H1 (cell line): ENCODE measurements around the gene HES1. TPM values are rescaled to one million over a fixed set of nuclear protein-coding genes. Genes with fewer than 3 reads are reported as not detected.

Experiments used
- CTCF ChIA-PET: fragments of 300-600 bp; sonication (Branson Sonifier 250); formaldehyde crosslinking; loops from one replicate; lab custom pipeline; 2021; ENCODE audit not compliant: partially characterized antibody; lab: Charles Lee
- POLR2A ChIA-PET: fragments of 300-600 bp; sonication (Branson Sonifier 250); formaldehyde crosslinking; loops from one replicate; lab custom pipeline; 2021; ENCODE audit warnings: inconsistent platforms; ENCODE audit not compliant: partially characterized antibody; lab: Charles Lee
- DNase-seq, 2 experiments: peaks; one replicate each; pipeline versions ENCODE4 v3.0.0 to v3.0.0-alpha.2; 2010 to 2022; ENCODE audit warnings: low spot score in 2 of 2, low read depth in 1 of 2, mixed read lengths in 1 of 2
- FAIRE-seq: peaks from 2 replicates; lab custom pipeline; 2011; peaks lifted over from hg19 to GRCh38; lab: Jason Lieb, UNC
- H2AFZ ChIP-seq: 2 replicates; pipeline ENCODE4 v1.8.1; 2012; ENCODE audit warnings: low read length, inconsistent platforms
- H2AK5ac ChIP-seq: 2 replicates; pipeline ENCODE4 v1.6.1; 2013; ENCODE audit warnings: low read depth, low read length
- H2BK120ac ChIP-seq: replicated peaks from 2 replicates; pipeline ENCODE3; 2013; ENCODE audit warnings: low read depth, low read length, inconsistent platforms
- H2BK12ac ChIP-seq: 2 replicates; pipeline ENCODE4 v1.6.1; 2013; ENCODE audit warnings: low read depth, low read length
- H2BK15ac ChIP-seq: 2 replicates; pipeline ENCODE4 v1.6.1; 2013; ENCODE audit warnings: low read length
- H2BK20ac ChIP-seq: 2 replicates; pipeline ENCODE4 v1.6.1; 2013; ENCODE audit warnings: low read length
- H2BK5ac ChIP-seq: 2 replicates; pipeline ENCODE4 v1.6.1; 2013; ENCODE audit warnings: low read depth, low read length
- H3K14ac ChIP-seq: 2 replicates; pipeline ENCODE4 v1.6.1; 2013; ENCODE audit warnings: inconsistent platforms; ENCODE audit not compliant: insufficient read length
- H3K18ac ChIP-seq: 2 replicates; pipeline ENCODE4 v1.6.1; 2013; ENCODE audit warnings: low read length; ENCODE audit errors: extremely low read depth
- H3K23ac ChIP-seq: 2 replicates; pipeline ENCODE4 v1.6.1; 2013; ENCODE audit warnings: inconsistent platforms; ENCODE audit not compliant: insufficient read length
- H3K23me2 ChIP-seq: 2 replicates; pipeline ENCODE4 v1.6.1; 2013; ENCODE audit warnings: low read depth, low read length
- H3K27ac ChIP-seq: 2 replicates; pipeline ENCODE4 v1.6.1; 2011; ENCODE audit warnings: low read depth, low read length, inconsistent platforms
- H3K27me3 ChIP-seq, 4 experiments: replicated peaks in 1 of 4; 1 replicate in 1 of 4; 2 replicates in 3 of 4; pipeline versions ENCODE4 v1.6.1 to v1.8.1; 2011 to 2013; ENCODE audit warnings: low read length in 3 of 4, mild to moderate bottlenecking in 3 of 4, inconsistent platforms in 2 of 4, mixed read lengths in 2 of 4, moderate library complexity in 1 of 4; ENCODE audit not compliant: control insufficient read depth in 3 of 4, insufficient read depth in 3 of 4; ENCODE audit errors: extremely low read depth in 1 of 4
- H3K36me3 ChIP-seq, 4 experiments: 2 replicates each; pipeline versions ENCODE4 v1.6.1 to v1.8.1; 2011 to 2013; ENCODE audit warnings: mild to moderate bottlenecking in 4 of 4, low read length in 3 of 4, moderate library complexity in 2 of 4, control low read depth in 1 of 4, inconsistent platforms in 1 of 4; ENCODE audit not compliant: insufficient read depth in 4 of 4, control insufficient read depth in 2 of 4
- H3K4ac ChIP-seq: replicated peaks from 2 replicates; pipeline ENCODE3; 2013; ENCODE audit warnings: low read length, low read depth, mixed read lengths, inconsistent platforms; ENCODE audit not compliant: insufficient read length
- H3K4me1 ChIP-seq, 4 experiments: replicated peaks in 1 of 4; 1 replicate in 1 of 4; 2 replicates in 3 of 4; pipeline versions ENCODE4 v1.6.1 to v1.8.1; 2011 to 2013; ENCODE audit warnings: low read length in 3 of 4, inconsistent platforms in 2 of 4, mixed read lengths in 1 of 4; ENCODE audit not compliant: insufficient read depth in 4 of 4, control insufficient read depth in 3 of 4
- H3K4me2 ChIP-seq, 2 experiments: 2 replicates each; pipeline versions ENCODE4 v1.6.1 to v1.8.1; 2011 to 2013; ENCODE audit warnings: low read depth in 2 of 2, low read length in 2 of 2, control low read depth in 1 of 2, inconsistent platforms in 1 of 2, mild to moderate bottlenecking in 1 of 2; ENCODE audit not compliant: insufficient read depth in 1 of 2
- H3K4me3 ChIP-seq, 4 experiments: fragments of 200-600, 300-600 bp in 1 of 4; sonication (generic), shearing (Covaris generic), sonication (Bioruptor Twin) in 1 of 4; 2 replicates each; pipeline versions ENCODE4 v1.5.1 to v1.8.1; 2011 to 2016; ENCODE audit warnings: low read length in 4 of 4, low read depth in 3 of 4, control low read depth in 2 of 4, inconsistent platforms in 2 of 4, mild to moderate bottlenecking in 2 of 4, mixed read lengths in 1 of 4, moderate library complexity in 1 of 4; ENCODE audit not compliant: insufficient read depth in 2 of 4; ENCODE audit errors: extremely low read depth in 1 of 4
- H3K56ac ChIP-seq: replicated peaks from 2 replicates; pipeline ENCODE3; 2013; ENCODE audit warnings: low read depth, mild to moderate bottlenecking, mixed read lengths, low read length, inconsistent platforms; ENCODE audit not compliant: insufficient read length
- H3K79me1 ChIP-seq: 2 replicates; pipeline ENCODE4 v1.6.1; 2013; ENCODE audit warnings: low read depth, low read length, control low read depth
- H3K79me2 ChIP-seq, 2 experiments: 2 replicates each; pipeline versions ENCODE4 v1.6.1 to v1.8.1; 2012 to 2013; ENCODE audit warnings: low read length in 2 of 2, mild to moderate bottlenecking in 2 of 2, inconsistent platforms in 1 of 2; ENCODE audit not compliant: insufficient read depth in 2 of 2, control insufficient read depth in 1 of 2
- H3K9ac ChIP-seq, 4 experiments: replicated peaks in 1 of 4; 1 replicate in 1 of 4; 2 replicates in 3 of 4; pipeline versions ENCODE4 v1.6.1 to v1.8.1; 2011 to 2013; ENCODE audit warnings: low read depth in 3 of 4, low read length in 3 of 4, control low read depth in 2 of 4, mild to moderate bottlenecking in 2 of 4, moderate library complexity in 2 of 4, inconsistent platforms in 1 of 4; ENCODE audit errors: extremely low read depth in 1 of 4
- H3K9me3 ChIP-seq, 2 experiments: 2 replicates each; pipeline versions ENCODE4 v1.6.1 to v1.8.1; 2012 to 2013; ENCODE audit warnings: mild to moderate bottlenecking in 2 of 2, moderate library complexity in 2 of 2, control low read depth in 1 of 2, inconsistent platforms in 1 of 2, low read depth in 1 of 2, low read length in 1 of 2, mixed read lengths in 1 of 2; ENCODE audit not compliant: insufficient read depth in 2 of 2
- H4K20me1 ChIP-seq, 2 experiments: replicated peaks in 1 of 2; 2 replicates each; pipeline versions ENCODE3 to v1.8.1; 2011 to 2013; ENCODE audit warnings: inconsistent platforms in 2 of 2, low read length in 2 of 2, mild to moderate bottlenecking in 1 of 2; ENCODE audit not compliant: insufficient read depth in 2 of 2, control insufficient read depth in 1 of 2
- H4K5ac ChIP-seq: 2 replicates; pipeline ENCODE4 v1.6.1; 2013; ENCODE audit warnings: low read length, low read depth, mixed read lengths, inconsistent platforms; ENCODE audit not compliant: insufficient read length
- H4K8ac ChIP-seq: 2 replicates; pipeline ENCODE4 v1.8.0; 2013; ENCODE audit warnings: mild to moderate bottlenecking, moderate library complexity, low read length, inconsistent platforms; ENCODE audit not compliant: insufficient read depth; ENCODE audit errors: extremely low read depth
- H4K91ac ChIP-seq: replicated peaks from 2 replicates; pipeline ENCODE3; 2013; ENCODE audit warnings: low read length, mixed read lengths, inconsistent platforms; ENCODE audit not compliant: insufficient read length
- BACH1 ChIP-seq: IDR thresholded peaks from 2 replicates; pipeline ENCODE4 v1.6.1; 2012; ENCODE audit warnings: low read length, improper control_type of control experiment
- POLR2AphosphoS5 ChIP-seq: IDR thresholded peaks from 2 replicates; pipeline ENCODE4 v1.6.1; 2011; ENCODE audit warnings: low read depth, low read length
- RBBP5 ChIP-seq: IDR thresholded peaks from 2 replicates; pipeline ENCODE4 v1.7.1; 2012; ENCODE audit warnings: low read depth, mild to moderate bottlenecking, inconsistent platforms, low read length, moderate library complexity, borderline replicate concordance
- RNF2 ChIP-seq: fragments of 200-900, 300-1000 bp; sonication (generic); IDR thresholded peaks from 2 replicates; pipeline ENCODE4 v1.7.1; 2016; ENCODE audit warnings: borderline replicate concordance, low read depth, mild to moderate bottlenecking, antibody characterized with exemption, low read length; ENCODE audit not compliant: poor library complexity, severe bottlenecking; ENCODE audit errors: missing control alignments
- SIRT6 ChIP-seq: IDR thresholded peaks from one replicate; pipeline ENCODE4 v1.7.1; 2012; ENCODE audit warnings: low read length, inconsistent platforms
- SIX5 ChIP-seq: IDR thresholded peaks from 2 replicates; pipeline ENCODE4 v1.6.1; 2011; ENCODE audit warnings: mild to moderate bottlenecking, low read depth, low read length
- SP1 ChIP-seq: IDR thresholded peaks from 2 replicates; pipeline ENCODE4 v1.6.1; 2011; ENCODE audit warnings: low read depth, low read length
- SUZ12 ChIP-seq: fragments of 200-600 bp; sonication (generic); IDR thresholded peaks from 2 replicates; pipeline ENCODE4 v1.6.1; 2012; ENCODE audit warnings: mild to moderate bottlenecking, inconsistent platforms, low read length, moderate library complexity, mixed read lengths
- WGBS, 2 experiments: shearing (Covaris generic) in 1 of 2; methylation state at CpG; one replicate each; pipeline versions ENCODE4 v1.1.6 to v1.1.7; 2013 to 2015; ENCODE audit warnings: low lambda C conversion rate in 2 of 2, mixed read lengths in 2 of 2, inconsistent platforms in 1 of 2, low coverage in 1 of 2, missing lambda C conversion rate in 1 of 2; ENCODE audit not compliant: insufficient replicate concordance in 2 of 2, insufficient coverage in 1 of 2, insufficient read length in 1 of 2; ENCODE audit errors: extremely low coverage in 1 of 2, missing lambda C conversion rate in 1 of 2; 5-methylcytosine and 5-hydroxymethylcytosine counted together
- polyA plus RNA-seq, 7 experiments: library from polyadenylated mRNA; depleted of rRNA in 3 of 7; stranded (reverse) in 5 of 7; unstranded in 2 of 7; fragments of >200 nt in 5 of 7; fragments of 200-250 nt in 2 of 7; gene quantifications; 1 replicate in 5 of 7; 2 replicates in 1 of 7; 4 replicates in 1 of 7; pipeline versions ENCODE4 v1.2.1 to v1.2.3, GENCODE V29; 2011 to 2013; ENCODE audit warnings: missing spikeins in 2 of 7, mixed read lengths in 2 of 7
- total RNA-seq: library from RNA; stranded (reverse); fragmentation: NEBNext Ultra II Directional; extraction: Animal tissue kit (Norgen Biotek cat#: 25700); gene quantifications from 2 replicates; pipeline ENCODE4 v1.2.1, GENCODE V29; 2021
- TF ChIP-seq, protein P1 (sequence below): IDR thresholded peaks from 2 replicates; pipeline ENCODE4 v1.6.1; 2012; ENCODE audit warnings: low read length, inconsistent platforms
- TF ChIP-seq, protein P2 (sequence below): IDR thresholded peaks from 2 replicates; pipeline ENCODE4 v1.6.1; 2012; ENCODE audit warnings: inconsistent platforms

HES1 gene
- total and polyA plus RNA-seq, 2 of the 8 experiments (the other 6 are each of a cell fraction or from before 2014, with no cell fraction given), result 7.9 to 12.9 TPM

DNA sequence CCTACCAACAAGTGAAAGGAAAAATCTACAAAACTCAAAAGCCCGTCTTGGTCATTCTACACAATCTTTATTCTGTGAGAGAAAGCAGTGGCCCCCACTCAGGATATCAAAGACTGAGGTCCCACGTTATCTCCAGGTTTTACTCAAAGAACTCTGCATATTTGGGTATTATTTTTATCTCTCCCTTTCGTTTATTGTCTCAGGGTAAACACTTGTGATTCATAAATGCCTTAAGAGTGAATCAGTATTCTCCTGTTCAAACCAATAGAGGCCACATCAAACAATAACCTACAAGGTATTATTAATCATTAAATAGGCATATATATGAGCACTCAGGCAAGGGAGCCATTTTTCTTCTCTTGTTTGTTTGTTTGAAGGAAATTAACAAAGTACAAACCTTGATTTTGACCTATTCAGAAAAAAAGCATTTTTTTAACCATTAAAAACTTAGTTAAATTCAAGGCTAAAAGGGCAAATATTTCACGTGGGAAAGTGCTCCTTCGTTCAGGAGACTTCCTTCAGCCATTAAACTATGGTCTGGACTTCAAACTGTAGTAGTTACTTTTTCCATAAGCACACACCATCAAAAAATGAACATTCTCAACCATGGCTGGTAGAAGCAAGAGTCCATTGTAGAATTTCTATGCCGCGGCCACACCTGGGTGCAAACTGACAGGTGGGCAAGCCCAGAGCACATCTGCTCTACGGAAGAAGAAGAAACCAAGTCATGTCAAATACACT, 13.9 kb upstream of the HES1 start:
- Histone ChIP-seq H3K23me2 (no peaks in the 10 kb centered on the region), H3K27ac (no peak overlapping the region), H2AFZ (no peak overlapping the region), H2BK120ac (no peak overlapping the region), H2BK5ac (no peak overlapping the region), H3K4me2 (no peak overlapping the region), H3K79me1 (no peaks in the 10 kb centered on the region; the same call in 1 of the 2 replicates), H4K91ac (no peak overlapping the region), H3K18ac (no peak overlapping the region), H4K5ac (no peak overlapping the region), H3K79me2 (no peaks in the 10 kb centered on the region), H4K8ac (no peak overlapping the region), H3K9ac (no peak overlapping the region), H3K4ac (no peak overlapping the region), H2BK15ac (no peak overlapping the region), H3K56ac (no peak overlapping the region), H2BK20ac (no peak overlapping the region), H3K14ac (no peak overlapping the region), H3K36me3 (no peaks in the 10 kb centered on the region), H3K4me3 (no peak overlapping the region), H2AK5ac (0 out of 2 replicates have a peak overlapping the region, but pooled peaks have one; percentile 24), H4K20me1 (no peaks in the 10 kb centered on the region), H3K27me3 (peaks cover 0 to 2% (median 0%) of the 10 kb centered on the region in 4 experiments; a peak in 2 of 7 replicates), H3K23ac (no peak overlapping the region), H3K9me3 (no peaks in the 10 kb centered on the region), H3K4me1 (no peaks in the 10 kb centered on the region), H2BK12ac (no peak overlapping the region)
- POLR2A ChIA-PET, result no interaction called here
- DNase-seq (no peak), FAIRE-seq (no peak)
- CTCF ChIA-PET, result no interaction called here
- WGBS, 2 experiments, result 79% methylated on average over 8 of the region's 8 CpGs; no CpG with 5 or more reads in 1 of the 2 experiments
- TF ChIP-seq RBBP5 (no peak), SUZ12 (no peak), SIX5 (no peak), POLR2AphosphoS5 (no peak), SP1 (no peak), RNF2 (no peak), SIRT6 (no peak), BACH1 (no peak)
- TF ChIP-seq, protein P1, sequence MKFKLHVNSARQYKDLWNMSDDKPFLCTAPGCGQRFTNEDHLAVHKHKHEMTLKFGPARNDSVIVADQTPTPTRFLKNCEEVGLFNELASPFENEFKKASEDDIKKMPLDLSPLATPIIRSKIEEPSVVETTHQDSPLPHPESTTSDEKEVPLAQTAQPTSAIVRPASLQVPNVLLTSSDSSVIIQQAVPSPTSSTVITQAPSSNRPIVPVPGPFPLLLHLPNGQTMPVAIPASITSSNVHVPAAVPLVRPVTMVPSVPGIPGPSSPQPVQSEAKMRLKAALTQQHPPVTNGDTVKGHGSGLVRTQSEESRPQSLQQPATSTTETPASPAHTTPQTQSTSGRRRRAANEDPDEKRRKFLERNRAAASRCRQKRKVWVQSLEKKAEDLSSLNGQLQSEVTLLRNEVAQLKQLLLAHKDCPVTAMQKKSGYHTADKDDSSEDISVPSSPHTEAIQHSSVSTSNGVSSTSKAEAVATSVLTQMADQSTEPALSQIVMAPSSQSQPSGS, result no peak
- TF ChIP-seq, protein P2, sequence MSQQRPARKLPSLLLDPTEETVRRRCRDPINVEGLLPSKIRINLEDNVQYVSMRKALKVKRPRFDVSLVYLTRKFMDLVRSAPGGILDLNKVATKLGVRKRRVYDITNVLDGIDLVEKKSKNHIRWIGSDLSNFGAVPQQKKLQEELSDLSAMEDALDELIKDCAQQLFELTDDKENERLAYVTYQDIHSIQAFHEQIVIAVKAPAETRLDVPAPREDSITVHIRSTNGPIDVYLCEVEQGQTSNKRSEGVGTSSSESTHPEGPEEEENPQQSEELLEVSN, result no peak
